HG02623 (cell line): ENCODE data around the gene MVB12B.

Source experiments
- ATAC-seq: cut with Tn5 transposase; IDR thresholded peaks from one replicate; pipeline ENCODE4 v1.9.1; 2021; ENCODE audit warnings: moderate library complexity; ENCODE audit not compliant: unreplicated experiment

MVB12B gene

GRCh38 chr9:126514037-126514821, 187.6 kb downstream of the MVB12B start:
- ATAC-seq = no peak

- no peak for ATAC-seq
These were observed 188.6 kb downstream of the MVB12B start for GRCh38 chr9:126515001-126515872.

GRCh38 chr9:126515873-126516505, 189.4 kb downstream of the MVB12B start:
- ATAC-seq = no peak

GRCh38 chr9:126516561-126516935, 189.9 kb downstream of the MVB12B start:
- ATAC-seq = no peak

GRCh38 chr9:126516936-126517832, 190.6 kb downstream of the MVB12B start:
- ATAC-seq = no peak

- ATAC-seq = no peak
These were observed 191.3 kb downstream of the MVB12B start for GRCh38 chr9:126517833-126518356.

GRCh38 chr9:126518763-126519162, 192.1 kb downstream of the MVB12B start:
- no peak for ATAC-seq

- ATAC-seq = no peak
These were observed 193.2 kb downstream of the MVB12B start for GRCh38 chr9:126519660-126520420.

GRCh38 chr9:126520453-126520852, 193.8 kb downstream of the MVB12B start:
- no peak for ATAC-seq

GRCh38 chr9:126521089-126521488, 194.5 kb downstream of the MVB12B start:
- ATAC-seq = no peak

- no peak for ATAC-seq
These were observed 194.9 kb downstream of the MVB12B start for GRCh38 chr9:126521551-126521950.

GRCh38 chr9:126521976-126522590, 195.5 kb downstream of the MVB12B start:
- ATAC-seq = no peak

GRCh38 chr9:126522612-126523356, 196.2 kb downstream of the MVB12B start:
- ATAC-seq = no peak

GRCh38 chr9:126523611-126524111, 197.0 kb downstream of the MVB12B start:
- ATAC-seq = no peak

- ATAC-seq = no peak
These were observed 197.9 kb downstream of the MVB12B start for GRCh38 chr9:126524353-126525077.

- no peak for ATAC-seq
These were observed 199.8 kb downstream of the MVB12B start for GRCh38 chr9:126526218-126527108.
